SW 1271 (cell line): ENCODE data around the gene RPL35A.
"Not testable (repeated sequence)": the region's sequence is repeated elsewhere in the genome, so short reads cannot be mapped to it uniquely, and the experiment has no call there.

Experiments
- DNase-seq, 2 experiments: peaks; one replicate each; lab custom pipeline; 2025; lab: John Stamatoyannopoulos, UW

RPL35A gene

GRCh38 chr3:197949778-197950676, at the start of gene RPL35A:
TSS of gene RPL35A (plus strand) at chr3:197950190. CDS start at chr3:197950968, 778 bp downstream.
- DNase-seq: peak; percentile 95 to 97

DNA sequence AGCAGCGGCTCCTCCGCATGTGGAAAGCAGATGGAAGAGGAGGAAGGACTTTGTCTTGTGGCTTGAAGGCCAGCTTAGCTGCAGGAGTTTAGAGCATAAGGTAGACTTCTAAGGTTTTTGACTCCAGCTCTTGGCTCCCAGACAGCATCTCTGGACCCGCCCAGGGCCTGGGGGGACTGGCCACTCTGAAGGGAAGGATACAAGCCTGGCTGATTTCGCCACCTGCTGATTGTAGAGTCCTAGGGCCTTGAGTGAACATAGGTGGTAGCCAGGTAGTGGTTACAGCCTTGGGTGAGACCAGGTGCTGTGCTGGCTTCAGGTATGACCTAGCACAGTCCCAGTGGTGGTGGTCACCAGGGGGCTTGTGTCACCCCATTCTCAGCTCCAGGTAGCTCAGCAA, 48.4 kb upstream of the RPL35A start:
- DNase-seq: no peak

GRCh38 chr3:197906023-197906849, 43.8 kb upstream of the RPL35A start:
- peak; percentile 85 to 87 for DNase-seq

GRCh38 chr3:197906850-197907187, 43.2 kb upstream of the RPL35A start:
- no peak for DNase-seq

- no peak for DNase-seq
Observed at GRCh38 chr3:197907196-197907595, 42.8 kb upstream of the RPL35A start.

- not testable (repeated sequence) for DNase-seq
Observed at GRCh38 chr3:197908550-197908949, 41.4 kb upstream of the RPL35A start.

DNA sequence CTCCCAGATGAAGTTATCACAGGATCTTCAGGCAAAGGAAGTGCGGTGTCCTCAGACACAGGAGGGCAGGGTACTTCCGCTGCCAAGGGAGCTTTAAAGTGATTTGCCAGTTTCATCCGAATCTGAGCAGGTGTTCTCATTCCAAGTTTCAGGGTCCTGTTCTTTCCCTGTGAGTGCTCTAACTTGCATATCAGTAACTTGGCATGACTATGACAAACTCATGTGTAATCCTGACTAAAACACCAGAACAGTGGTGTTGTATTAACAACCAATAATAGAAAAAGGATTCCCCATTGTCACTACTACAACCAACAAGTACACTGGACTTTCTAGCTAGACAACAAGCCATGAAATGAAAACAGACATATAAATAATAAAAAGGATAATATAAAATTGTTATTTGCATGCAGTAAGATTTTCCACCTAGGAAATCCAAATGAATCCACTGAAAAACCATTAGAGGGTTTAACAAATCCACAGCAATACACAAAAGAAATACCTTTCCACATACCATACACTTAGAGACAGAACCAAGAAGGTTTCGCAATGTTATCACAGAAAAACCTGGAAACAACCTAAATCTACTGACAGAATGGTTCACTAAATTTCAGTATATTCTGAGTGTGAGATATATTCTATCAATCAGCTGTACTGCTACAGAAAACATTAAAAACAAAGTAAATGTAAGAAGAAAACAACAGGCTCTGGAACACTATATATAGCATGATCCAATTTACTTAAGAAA, 40.9 kb upstream of the RPL35A start:
- no peak for DNase-seq

- DNase-seq: no peak
Observed at GRCh38 chr3:197912741-197913476, 37.1 kb upstream of the RPL35A start.

DNA sequence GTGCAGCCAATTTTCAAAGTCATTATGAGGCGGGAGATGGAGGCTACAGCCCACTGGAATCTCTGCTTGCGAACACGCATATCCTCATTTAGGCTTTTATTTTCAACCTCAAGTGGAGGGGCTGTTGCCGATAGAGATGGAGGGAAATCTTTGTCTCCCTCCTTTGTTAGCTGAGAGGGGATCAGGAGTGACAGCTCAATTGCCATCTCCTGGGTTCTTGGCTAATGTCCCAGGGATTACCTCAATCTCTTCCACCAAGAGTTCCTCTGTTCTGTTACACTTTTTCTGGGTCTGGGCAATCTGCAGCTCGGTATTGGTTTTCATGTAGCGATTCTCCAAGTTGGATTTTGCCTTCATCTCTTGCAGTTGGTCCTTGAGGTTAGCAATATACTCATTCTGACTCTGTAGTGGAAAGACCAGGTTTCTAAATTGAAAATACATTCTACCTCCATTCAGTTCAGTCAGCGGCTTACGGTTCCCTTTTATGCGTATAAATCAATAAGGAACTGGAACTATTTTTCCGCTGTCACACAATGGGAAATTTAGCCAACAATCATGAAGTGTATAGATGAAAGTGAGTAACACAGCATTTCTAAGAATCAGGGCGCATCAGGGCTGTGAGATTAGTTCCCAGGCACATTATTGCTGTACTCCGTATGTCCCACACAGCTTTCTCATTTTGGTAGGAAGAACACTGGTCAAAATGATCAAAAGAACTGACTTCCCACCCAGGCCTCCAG, 36.2 kb upstream of the RPL35A start:
- no peak for DNase-seq

- DNase-seq: not testable (repeated sequence)
Observed at GRCh38 chr3:197921429-197922275, 28.3 kb upstream of the RPL35A start.

GRCh38 chr3:197926418-197926817, 23.6 kb upstream of the RPL35A start:
- no peak for DNase-seq

DNA sequence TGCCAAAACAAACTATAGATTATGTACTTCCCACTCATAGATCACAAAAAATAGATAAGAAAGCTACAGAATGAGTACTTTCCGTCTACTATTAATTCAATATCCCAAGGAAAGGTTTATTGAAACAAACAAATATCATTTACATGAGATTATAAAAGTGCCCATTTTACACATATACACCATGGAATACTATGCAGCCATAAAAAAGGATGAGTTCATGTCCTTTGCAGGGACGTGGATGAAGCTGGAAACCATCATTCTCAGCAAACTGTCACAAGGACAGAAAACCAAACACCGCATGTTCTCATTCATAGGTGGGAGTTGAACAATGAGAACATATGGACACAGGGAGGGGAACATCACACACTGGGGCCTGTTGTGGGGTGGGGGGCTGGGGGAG, 22.4 kb upstream of the RPL35A start:
- not testable (repeated sequence) for DNase-seq

GRCh38 chr3:197936819-197937384, 13.1 kb upstream of the RPL35A start:
- no peak for DNase-seq

DNA sequence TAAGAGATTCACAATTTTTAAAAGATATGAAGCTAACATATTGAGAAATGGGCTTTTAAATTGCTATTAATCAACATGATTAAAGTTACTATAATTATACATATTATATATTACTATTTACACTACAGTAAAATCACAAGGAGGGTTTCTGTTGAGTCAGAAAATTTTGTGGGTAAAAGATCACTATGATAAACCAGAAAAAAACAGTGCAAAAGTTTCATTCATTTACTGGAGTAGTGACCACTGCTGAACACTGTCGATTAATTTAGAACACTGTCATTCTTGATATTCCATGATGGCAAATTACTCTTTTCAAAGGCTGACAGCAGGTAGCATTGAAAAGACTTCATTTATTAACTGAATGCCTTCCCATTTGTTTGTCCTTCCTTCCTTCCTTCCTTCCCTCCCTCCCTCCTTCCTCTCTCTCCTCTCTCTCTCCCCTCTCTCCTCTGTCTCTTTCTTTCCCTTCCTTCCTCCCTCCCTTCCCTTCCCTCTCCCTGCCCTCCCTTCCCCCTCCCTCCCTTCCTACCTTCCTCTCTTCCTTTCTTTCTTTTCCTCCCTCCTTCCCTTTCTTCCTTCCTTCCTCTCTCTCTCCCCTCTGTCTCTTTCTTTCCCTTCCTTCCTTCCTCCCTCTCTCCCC, 9.1 kb upstream of the RPL35A start:
- no peak for DNase-seq

DNA sequence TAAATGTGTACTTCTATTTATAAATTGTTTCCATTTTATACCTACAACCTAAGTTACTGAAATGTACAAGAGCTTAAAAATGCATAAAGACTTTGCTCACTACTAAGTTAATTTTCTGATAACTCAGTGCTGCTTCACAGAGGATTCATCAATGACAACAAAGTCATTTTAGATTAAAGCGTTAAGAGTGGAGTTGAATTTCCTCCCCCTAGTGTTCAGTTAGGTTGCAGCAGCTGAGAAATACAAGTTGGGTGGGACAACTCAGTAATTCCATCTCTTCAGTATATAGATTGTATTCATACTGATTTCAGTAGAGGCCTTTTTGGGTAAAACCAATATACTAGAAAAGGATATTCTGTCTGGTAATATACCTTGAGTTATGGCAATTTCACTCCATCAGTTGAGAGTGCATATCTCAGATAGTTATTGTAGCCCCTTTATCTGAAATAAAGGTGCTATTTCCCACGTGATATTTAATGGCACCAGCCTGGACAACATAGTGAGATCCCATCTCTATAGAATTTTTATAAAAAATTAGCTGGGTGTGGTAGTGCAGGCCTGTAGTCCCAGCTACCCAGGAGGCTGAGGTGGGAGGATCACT, 6.9 kb upstream of the RPL35A start:
- DNase-seq: peak; percentile 20 to 71

DNA sequence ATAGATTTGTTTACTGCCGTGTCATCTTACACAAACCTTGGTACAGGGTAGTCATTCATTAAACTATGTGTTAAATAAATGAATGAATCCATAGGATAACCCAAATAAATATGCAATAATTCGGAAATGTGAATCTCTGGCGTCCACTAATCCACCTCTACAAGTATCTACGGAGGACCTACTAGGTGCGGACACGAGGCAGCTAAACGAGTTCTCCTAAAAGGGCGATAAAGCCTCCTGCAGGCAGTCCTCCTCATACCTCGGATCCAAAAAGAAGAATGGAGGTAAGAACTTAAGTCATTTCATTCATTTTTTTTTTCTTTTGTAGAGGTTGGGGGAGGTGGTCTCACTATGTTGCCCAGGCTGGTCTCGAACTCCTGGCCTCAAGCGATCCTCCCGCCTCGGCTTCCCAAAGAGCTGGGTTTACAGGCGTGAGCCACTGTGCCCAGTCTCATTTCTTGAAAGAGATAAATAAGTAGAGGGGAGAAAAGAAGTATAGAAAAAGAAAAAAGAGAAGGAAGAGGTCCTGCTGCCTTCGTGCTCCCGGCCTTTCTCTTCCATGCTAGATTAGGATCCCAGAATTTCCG, 706 bp upstream of the RPL35A start:
- no peak for DNase-seq

GRCh38 chr3:197950677-197951061, 679 bp downstream of the RPL35A start:
- no peak for DNase-seq

DNA sequence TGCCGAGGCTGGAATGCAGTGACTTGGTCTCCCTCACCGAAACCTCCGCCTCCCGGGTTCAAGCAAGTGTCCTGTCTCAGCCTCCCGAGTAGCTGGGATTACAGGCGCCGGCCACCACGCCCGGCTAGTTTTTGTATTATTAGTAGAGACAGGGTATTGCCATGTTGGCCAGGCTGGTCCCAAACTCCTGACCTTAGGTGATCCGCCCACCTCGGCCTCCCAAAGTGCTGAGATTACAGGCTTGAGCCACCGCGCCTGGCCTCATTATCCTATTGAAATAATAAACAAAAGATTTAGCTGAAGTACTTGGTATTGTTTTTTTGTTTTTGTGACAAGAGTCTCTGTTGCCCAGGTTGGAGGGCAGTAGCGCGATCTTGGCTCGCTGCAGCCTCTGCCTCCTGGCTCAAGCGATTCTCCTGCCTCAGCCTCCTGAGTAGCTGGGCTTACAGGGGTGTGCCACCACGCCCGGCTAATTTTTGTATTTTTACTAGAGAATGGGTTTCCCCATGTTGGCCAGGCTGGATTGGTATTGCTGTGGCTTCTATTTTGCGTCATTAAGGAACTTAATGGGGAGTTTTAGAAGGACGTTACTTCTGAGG, 1.5 kb downstream of the RPL35A start:
- DNase-seq: no peak
